Left renal cortex interstitium (tissue), 4 donors: ENCODE results near the gene ADNP2. TPM values are rescaled to one million over a fixed set of nuclear protein-coding genes. Genes with fewer than 3 reads are reported as not detected.

Source experiments
- DNase-seq, 4 donors: peaks; one replicate each; pipeline ENCODE4 v3.0.0-alpha.2; 2013; ENCODE audit warnings: low read depth in 4 of 4, low spot score in 2 of 4, missing footprints in 1 of 4
- polyA plus RNA-seq, 4 donors: library from polyadenylated mRNA; unstranded; fragments of 120-200 nt; gene quantifications; one replicate each; pipeline ENCODE4 v1.2.1, GENCODE V29; 2013; ENCODE audit not compliant: insufficient read length in 4 of 4

The ADNP2 gene
- polyA plus RNA-seq, 4 donors, result 21.4 to 24.7 (median 23.4) TPM

GRCh38 chr18:80185545-80185944 lies 76.5 kb downstream of the ADNP2 start:
- DNase-seq, result no peak

DNA sequence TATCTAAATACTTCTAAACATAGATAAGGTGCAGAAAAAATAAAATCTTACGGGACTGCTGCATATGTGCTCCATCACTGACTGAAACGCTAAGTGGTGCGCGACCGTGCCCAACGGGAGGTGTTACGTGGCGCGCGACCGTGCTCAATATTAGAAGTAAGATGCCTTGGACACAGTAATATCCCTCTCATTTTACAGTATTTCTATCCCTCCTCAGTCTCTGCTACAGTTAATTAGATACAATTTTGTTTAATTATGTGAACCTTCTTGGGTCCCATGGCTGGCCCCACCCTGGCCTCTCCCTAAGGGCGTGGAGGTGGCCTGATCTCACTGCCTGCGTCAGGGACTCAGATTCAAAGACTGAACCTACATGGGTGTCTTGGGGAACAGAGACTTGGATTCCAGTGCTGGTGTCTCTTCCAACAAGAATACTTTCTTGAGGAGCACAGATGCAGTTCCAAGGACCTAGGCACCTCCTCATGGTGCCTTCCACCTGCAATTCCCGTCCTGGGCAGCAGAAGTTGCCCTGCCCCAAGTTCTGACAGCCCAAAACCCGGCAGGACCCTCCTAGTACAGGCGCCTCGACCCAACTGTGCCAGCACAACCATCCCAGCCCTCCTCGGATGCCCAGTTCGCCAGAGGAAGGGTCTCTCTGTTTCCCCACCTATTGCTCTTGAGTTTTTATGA lies 79.0 kb downstream of the ADNP2 start:
- no peak for DNase-seq

DNA sequence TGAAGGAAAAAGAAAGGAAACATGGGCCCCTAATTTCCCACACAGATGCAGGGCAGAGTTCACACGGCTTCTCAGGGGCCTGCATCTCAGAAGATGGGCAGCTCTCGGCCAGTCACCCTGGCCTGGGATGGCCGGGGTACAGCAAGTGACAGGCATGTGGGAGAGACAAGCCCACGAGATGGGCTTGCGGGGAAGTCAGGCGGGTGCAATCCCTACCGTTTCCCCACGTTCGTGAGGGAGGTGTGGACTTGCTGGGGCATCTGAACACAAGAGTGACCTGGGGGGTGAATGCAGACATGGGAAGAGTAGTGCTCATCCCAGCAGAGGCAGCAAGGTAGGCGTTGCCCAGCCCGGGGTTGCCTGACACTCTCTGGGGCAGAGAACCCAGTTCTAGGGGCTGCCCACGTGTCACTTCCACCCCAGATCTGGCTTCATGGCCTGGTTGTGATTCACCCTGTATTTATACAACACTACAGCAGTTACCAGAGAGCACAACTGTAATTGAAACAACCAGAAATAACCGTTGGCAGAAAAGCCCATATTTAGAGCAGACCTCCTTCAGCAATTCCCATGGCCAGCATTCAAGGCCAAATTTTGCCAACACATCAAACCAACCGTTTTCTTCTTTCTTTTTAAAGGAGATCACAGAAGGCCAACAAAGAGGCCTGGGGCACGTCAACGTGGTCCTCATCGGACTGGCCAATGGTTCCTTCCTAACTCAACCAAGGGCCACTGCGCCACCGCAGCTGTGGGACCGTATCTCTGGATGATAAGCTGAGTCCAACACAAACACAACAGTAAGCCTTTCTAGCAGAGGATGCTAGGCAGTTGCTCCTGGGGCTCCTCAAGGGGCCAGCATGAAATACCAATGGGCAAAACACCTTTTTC lies 79.8 kb downstream of the ADNP2 start:
- no peak for DNase-seq

DNA sequence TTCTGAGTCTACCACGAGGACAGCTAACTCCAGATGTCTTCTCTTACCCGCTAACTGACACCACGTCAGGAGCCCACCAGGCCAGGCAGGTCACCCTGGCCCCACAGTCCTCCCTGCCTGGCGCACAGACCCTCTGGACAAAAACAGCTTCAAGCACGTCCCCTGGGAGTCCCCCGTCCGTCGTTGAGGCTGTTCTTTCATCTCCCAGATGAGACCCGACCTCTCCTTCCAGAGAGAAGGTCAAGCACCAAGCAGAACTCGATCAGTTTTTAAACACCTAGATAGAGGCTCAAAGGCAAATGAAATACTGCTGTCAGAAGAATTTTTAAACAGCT lies 80.4 kb downstream of the ADNP2 start:
- no peak for DNase-seq

Other genes with a start within 250 kb of the ADNP2 start
- 10 to 100 TPM; 21.1 to 34.6 (median 30.0) TPM for gene SLC66A2, start 157.6 kb upstream of the ADNP2 start, polyA plus RNA-seq
- 10 to 100 TPM; 18.0 to 29.2 (median 22.5) TPM for gene HSBP1L1, start 144.6 kb upstream of the ADNP2 start, polyA plus RNA-seq
- 100 to 1,000 TPM in 1 of 4 donors, 10 to 100 TPM in 3; 82.1 to 115 (median 87.9) TPM for gene TXNL4A, start 120.7 kb upstream of the ADNP2 start, polyA plus RNA-seq
- 10 to 100 TPM; 24.4 to 50.8 (median 37.0) TPM for gene RBFA, start 74.8 kb upstream of the ADNP2 start, polyA plus RNA-seq
- 10 to 100 TPM; 30.1 to 35.4 (median 32.1) TPM for gene PARD6G, start 138.3 kb downstream of the ADNP2 start, polyA plus RNA-seq